ENCODE data around the gene OTUD7B. TPM values are rescaled to one million over a fixed set of nuclear protein-coding genes. Genes with fewer than 3 reads are reported as not detected.

OTUD7B gene
- 8.0 and 9.3 TPM in 2 replicates for total RNA-seq

DNA sequence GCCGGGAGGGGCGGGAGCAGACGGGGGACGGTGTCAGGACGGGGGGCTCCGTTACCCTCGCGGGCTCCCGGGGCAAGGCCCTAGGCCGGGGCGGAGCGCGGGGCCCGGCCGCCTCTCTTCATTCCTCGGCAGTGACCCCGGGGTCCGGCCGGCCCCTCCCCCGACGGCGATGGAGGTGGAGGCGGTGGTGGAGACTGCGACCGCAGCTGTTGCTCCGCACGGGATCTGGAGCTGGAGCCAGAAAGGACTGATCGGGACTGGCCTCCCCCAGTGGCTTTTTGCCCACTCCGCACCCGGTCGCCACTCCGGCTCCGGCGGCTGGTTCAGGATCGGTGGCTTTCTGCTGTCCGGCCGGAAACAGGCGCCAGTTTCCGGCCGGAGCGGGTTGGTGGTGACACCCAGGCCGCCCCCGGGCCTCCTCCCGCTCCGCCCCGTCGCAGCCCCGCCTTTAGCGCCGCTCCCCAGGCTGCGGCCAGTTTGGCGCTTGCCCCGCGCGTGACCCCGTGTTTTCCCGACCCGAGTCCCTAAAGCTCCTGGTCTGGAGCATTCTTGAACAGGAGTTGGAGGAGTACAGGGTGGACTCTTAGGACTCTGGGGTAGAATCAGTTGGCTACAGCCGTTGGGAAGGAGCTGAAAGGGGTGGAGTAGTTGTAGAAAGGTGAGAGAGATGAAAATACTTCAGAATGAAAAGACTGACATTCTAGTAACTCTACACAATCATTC is at the start of gene OTUD7B:
TSS of gene OTUD7B (minus strand) at position 334 of the 723 bp plus-strand sequence. CDS start 33,216 bp downstream, outside the sequence.

DNA sequence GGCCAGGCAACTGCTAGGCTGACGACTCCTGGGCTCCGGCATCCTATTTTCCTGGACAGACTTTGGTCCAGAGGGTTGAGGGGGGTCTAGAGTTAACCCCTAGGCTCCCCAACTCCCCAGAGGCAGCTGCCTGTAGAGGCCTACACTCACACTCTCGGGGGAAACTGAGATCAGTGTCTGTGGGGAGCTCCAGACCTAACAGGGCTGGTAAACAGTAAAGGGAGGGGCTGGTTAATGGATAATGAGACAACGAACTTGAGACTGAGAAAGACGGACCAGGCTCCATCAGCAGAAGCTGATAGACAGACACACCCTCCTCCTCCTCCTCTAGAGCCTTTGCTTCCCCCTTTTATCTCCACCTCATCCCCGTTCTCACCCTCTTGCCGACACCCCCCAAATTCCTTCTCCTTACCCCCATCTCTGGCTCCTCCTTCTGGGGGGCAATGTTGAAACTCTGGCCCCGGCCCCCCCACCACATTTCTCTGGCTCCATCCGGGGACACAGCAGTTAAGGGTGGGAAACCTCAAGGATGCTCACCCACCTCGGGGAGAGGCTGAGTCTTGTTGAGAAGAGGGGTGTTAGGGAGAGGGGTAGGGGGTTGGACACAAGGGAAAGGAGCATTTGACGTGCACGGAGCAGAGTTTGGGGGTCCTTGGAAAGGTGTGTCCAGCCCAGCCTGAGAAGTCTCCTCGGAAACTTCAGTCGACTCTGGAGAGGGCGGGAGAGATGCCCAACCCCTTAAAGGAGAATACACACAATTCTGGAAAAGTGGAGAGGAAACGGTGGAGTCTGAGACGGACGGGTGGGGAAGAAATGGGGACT is 74.1 kb downstream of the OTUD7B start, which contains the start of gene MTMR11:
TSS of gene MTMR11 (minus strand) at position 710 of the 822 bp plus-strand sequence. CDS start at position 478, 232 bp downstream.

DNA sequence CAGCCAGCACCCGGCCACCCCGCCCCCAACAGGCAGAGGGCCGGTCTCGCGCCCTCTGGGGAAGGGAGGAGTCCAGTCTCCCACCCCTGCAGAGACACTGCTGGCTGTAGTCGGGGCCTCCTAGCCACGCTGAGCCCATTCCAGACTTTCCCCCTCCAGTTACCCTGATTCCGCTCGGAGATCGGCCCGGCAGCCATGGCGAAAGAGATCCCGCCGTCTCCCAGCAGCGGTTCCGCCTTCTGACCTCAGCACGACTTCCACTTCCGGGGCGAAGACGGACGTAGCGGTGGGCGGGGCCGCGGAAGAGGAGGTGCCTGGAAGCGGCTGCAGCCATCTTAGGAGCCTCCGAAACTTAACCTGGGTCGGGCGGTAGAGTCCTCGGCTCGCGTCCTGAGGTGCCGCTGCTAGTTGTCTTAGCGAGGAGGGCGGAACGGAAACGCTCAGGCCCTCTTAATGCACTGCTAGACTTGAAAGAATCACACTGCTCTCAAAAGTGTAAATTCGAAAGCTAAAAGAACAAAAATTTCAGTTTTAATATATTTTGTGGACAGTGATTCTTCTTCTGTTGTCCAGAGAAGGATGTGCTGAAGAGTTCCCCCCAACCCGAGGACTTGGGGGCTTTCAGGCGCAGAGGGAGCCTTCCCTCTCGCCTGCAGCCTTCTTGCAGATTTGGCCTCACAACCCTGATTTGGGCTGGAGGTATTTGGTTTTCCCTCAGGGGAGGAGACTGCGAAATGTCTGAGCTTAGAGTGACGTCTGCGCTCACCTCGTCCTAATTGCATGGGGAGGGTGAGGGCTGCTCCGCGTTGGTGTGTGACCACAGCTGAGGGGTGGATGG is 82.7 kb downstream of the OTUD7B start, which contains the start of gene SF3B4:
TSS of gene SF3B4 (minus strand) at position 241 of the 838 bp plus-strand sequence. CDS start at position 197, 44 bp downstream.

DNA sequence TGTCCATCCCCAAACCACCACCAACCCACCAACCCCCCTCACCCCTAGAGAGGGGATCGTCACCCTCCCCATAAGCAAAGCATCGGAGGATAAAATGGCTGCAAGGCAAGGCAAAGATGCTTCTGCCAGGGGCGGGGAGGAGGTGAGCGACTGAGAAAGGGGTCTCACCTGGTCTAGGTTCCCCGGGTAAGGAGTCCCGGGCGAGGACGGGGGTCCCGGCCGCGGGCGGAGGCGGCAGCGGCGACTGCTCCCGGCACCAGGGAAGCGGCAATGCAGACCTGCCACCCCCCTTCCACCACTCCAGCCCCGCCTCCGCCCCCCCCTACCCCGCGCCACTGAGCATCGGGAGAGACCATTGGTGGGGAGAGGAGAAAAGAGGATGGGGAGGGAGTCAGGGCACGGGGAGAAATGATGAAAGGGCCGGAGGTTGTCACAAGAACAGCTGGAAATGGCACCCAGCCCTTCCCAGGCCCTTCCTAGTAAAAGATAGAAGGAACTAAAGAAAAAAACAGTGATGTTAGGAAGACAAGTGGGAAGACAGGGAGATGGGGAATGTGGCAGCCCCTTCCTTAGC is 92.9 kb downstream of the OTUD7B start, which contains the start of gene SV2A:
TSS of gene SV2A (minus strand) at position 274 of the 574 bp plus-strand sequence. CDS start 4,004 bp downstream, outside the sequence.

DNA sequence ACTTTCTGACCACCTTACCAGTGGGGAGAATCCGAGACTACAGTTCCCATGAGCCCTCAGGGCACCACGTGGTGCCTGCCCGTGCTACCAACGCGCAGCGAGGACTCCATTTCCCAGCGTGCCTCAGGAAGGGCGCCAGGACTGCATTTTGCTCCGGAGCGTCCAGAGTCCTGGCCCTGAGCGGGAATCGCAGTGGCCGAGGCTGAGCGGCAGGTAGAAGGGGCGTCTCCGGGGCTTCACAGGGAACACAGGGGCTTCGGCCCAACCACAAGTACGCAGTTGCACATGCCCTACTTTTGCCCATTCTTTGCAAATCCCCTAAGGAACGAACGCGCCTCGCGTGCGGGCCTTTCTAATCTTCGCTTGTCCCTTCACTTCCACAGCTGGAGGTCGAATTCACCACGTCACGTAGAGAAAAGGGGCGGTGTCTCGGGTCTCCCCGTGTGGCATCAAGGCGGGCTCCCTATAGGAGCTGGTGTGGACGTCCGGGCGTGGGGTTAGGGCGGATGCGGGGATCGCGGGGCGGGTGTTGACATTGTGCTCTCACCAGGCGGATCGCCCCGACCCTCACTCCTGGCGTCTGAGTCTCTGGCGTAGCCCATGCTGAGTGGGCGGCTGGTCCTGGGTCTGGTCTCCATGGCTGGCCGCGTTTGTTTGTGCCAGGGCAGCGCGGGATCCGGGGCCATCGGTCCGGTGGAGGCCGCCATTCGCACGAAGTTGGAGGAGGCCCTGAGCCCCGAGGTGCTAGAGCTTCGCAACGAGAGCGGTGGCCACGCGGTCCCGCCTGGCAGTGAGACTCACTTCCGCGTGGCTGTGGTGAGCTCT is 110.9 kb downstream of the OTUD7B start, which contains the start of gene BOLA1:
TSS of gene BOLA1 (plus strand) at position 109 of the 825 bp plus-strand sequence. CDS start at position 601, 492 bp downstream.

Other genes with a start within 250 kb of the OTUD7B start
- not detected in 2 replicates for gene FCGR1A, start 228.0 kb downstream of the OTUD7B start, total RNA-seq
- gene BOLA1, start 111.2 kb downstream of the OTUD7B start, total RNA-seq = 11.3 and 25.0 TPM in 2 replicates
- 0.93 and 1.2 TPM in 2 replicates for gene SV2A, start 92.9 kb downstream of the OTUD7B start, total RNA-seq
- gene SF3B4, start 82.9 kb downstream of the OTUD7B start, total RNA-seq = 10.3 and 14.0 TPM in 2 replicates
- gene MTMR11, start 73.8 kb downstream of the OTUD7B start, total RNA-seq = 1.7 and 3.7 TPM in 2 replicates
- gene VPS45, start 57.0 kb upstream of the OTUD7B start, total RNA-seq = 20.5 and 30.6 TPM in 2 replicates
- 85.1 and 90.5 TPM in 2 replicates for gene PLEKHO1, start 139.2 kb upstream of the OTUD7B start, total RNA-seq
- gene ANP32E, start 225.4 kb upstream of the OTUD7B start, total RNA-seq = 23.8 and 25.1 TPM in 2 replicates
- gene CA14, start 247.0 kb upstream of the OTUD7B start, total RNA-seq = not detected in 2 replicates